Panc1 (cell line): ENCODE results near the gene CNOT1. TPM values are rescaled to one million over a fixed set of nuclear protein-coding genes. Genes with fewer than 3 reads are reported as not detected.
"Not testable (repeated sequence)": the region's sequence is repeated elsewhere in the genome, so short reads cannot be mapped to it uniquely, and the experiment has no call there.

Experiments used
- ATAC-seq: fragments of 200-7000 bp; cut with Tn5 transposase; 2 replicates; pipeline ENCODE4 v1.9.1; 2020; ENCODE audit warnings: mild to moderate bottlenecking, moderate library complexity
- BruUV-seq: library from RNA; stranded (reverse); fragments of 400-500 nt; replicated peaks from 2 replicates; lab custom pipeline; 2021; lab: Mats Ljungman, UMichigan
- CTCF ChIA-PET: fragments of 300-600 bp; sonication (Branson Sonifier 250); formaldehyde crosslinking; loops from one replicate; lab custom pipeline; 2022; ENCODE audit warnings: antibody characterized with exemption; lab: Charles Lee
- POLR2A ChIA-PET: fragments of 300-600 bp; sonication (Branson Sonifier 250); formaldehyde crosslinking; loops from one replicate; lab custom pipeline; 2022; ENCODE audit warnings: antibody characterized with exemption; lab: Charles Lee
- DNase-seq: peaks from one replicate; pipeline ENCODE4 v3.0.0-alpha.2; 2010; ENCODE audit warnings: low read depth, low spot score
- H3K27ac ChIP-seq: 2 replicates; pipeline ENCODE4 v1.5.1; 2011; ENCODE audit warnings: mild to moderate bottlenecking, low read length, inconsistent platforms
- H3K27me3 ChIP-seq: fragments of 200-500 bp; sonication (Bioruptor generic); 2 replicates; pipeline ENCODE4 v1.6.0; 2014; ENCODE audit warnings: low read length, inconsistent platforms; ENCODE audit not compliant: control insufficient read depth, insufficient read depth
- H3K36me3 ChIP-seq: fragments of 200-500 bp; sonication (Bioruptor generic); 2 replicates; pipeline ENCODE4 v1.5.1; 2014; ENCODE audit warnings: inconsistent platforms, mild to moderate bottlenecking, low read length, moderate library complexity; ENCODE audit not compliant: control insufficient read depth, insufficient read depth
- H3K4me1 ChIP-seq: 2 replicates; pipeline ENCODE4 v1.5.1; 2011; ENCODE audit warnings: inconsistent platforms, mild to moderate bottlenecking, low read length, moderate library complexity; ENCODE audit not compliant: control insufficient read depth, insufficient read depth
- H3K4me3 ChIP-seq, 2 experiments: 2 replicates each; pipeline ENCODE4 v1.5.1; 2011 to 2012; ENCODE audit warnings: low read depth in 2 of 2, low read length in 2 of 2, mild to moderate bottlenecking in 2 of 2, inconsistent platforms in 1 of 2, moderate library complexity in 1 of 2
- H3K9me3 ChIP-seq: fragments of 200-500 bp; sonication (Bioruptor generic); 2 replicates; pipeline ENCODE4 v1.5.1; 2014; ENCODE audit warnings: low read depth, mild to moderate bottlenecking, inconsistent platforms, low read length, moderate library complexity; ENCODE audit not compliant: control insufficient read depth, insufficient read depth
- POLR2AphosphoS5 ChIP-seq: IDR thresholded peaks from 2 replicates; pipeline ENCODE4 v1.6.1; 2012; ENCODE audit warnings: mild to moderate bottlenecking, low read depth, low read length, moderate library complexity
- SIN3A ChIP-seq: IDR thresholded peaks from 2 replicates; pipeline ENCODE4 v1.6.1; 2012; ENCODE audit warnings: low read depth, mild to moderate bottlenecking, low read length, moderate library complexity, borderline replicate concordance; ENCODE audit not compliant: insufficient read depth
- TCF7L2 ChIP-seq: IDR thresholded peaks from 2 replicates; pipeline ENCODE4 v1.6.1; 2011; ENCODE audit warnings: mild to moderate bottlenecking, low read depth, low read length, inconsistent platforms
- in situ Hi-C: cut with HindIII; loops from 2 replicates; pipeline ENCODE4 v1.10.0; 2016; ENCODE audit warnings: low sequenced_read_pairs, low pct_unique_long_range_greater_than_20kb
- intact Hi-C: fragments of 100-400 bp; cut with micrococcal nuclease; formaldehyde crosslinking; loops from one replicate; pipeline ENCODE4 v1.10.0; 2022; ENCODE audit not compliant: unreplicated experiment
- total RNA-seq: library from RNA; stranded (reverse); gene quantifications from one replicate; pipeline ENCODE4 v1.2.1, GENCODE V29; 2021; ENCODE audit not compliant: unreplicated experiment
- TF ChIP-seq, protein P1 (sequence below), 2 experiments: IDR thresholded peaks; 2 replicates each; pipeline ENCODE4 v1.6.1; 2011 to 2012; ENCODE audit warnings: low read depth in 2 of 2, control low read depth in 1 of 2, low read length in 1 of 2, mild to moderate bottlenecking in 1 of 2, moderate library complexity in 1 of 2; ENCODE audit not compliant: insufficient read depth in 1 of 2
- TF ChIP-seq, protein P2 (sequence below): fragments of 450-650 bp; IDR thresholded peaks from 2 replicates; pipeline ENCODE4 v1.5.1; 2017; ENCODE audit warnings: mild to moderate bottlenecking

The CNOT1 gene
- total RNA-seq, 1 experiment from 2014 or later: 170 TPM

DNA sequence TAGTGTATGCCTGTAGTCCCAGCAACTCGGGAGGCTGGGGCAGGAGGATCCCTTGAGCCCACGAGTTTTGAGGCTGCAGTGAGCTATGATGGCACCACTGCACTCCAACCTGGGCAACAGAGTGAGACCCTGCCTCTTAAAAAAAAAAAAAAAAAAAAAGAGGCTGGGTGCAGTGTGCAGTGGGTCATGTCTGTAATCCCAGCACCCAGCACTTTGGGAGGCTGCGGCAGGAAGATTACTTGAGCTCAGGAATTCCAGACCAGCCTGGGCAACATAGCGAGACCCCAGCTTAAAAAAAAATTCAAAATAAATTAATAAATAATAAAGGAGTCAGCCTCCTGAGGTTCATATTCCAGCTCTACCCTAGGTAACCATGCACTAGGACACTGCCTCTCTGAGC is 9.6 kb upstream of the CNOT1 start:
- Histone ChIP-seq H3K9me3 (no peaks in the 10 kb centered on the region), H3K4me1 (no peaks in the 10 kb centered on the region), H3K27me3 (no peaks in the 10 kb centered on the region), H3K36me3 (no peaks in the 10 kb centered on the region), H3K27ac (no peak overlapping the region), H3K4me3 (no peak overlapping the region)
- DNase-seq (no peak), ATAC-seq (0 out of 2 replicates have a peak, but pooled peaks have one; percentile 14)
- POLR2A ChIA-PET: no interaction called here
- BruUV-seq: no TSS peak
- CTCF ChIA-PET: no interaction called here
- TF ChIP-seq, protein P1, sequence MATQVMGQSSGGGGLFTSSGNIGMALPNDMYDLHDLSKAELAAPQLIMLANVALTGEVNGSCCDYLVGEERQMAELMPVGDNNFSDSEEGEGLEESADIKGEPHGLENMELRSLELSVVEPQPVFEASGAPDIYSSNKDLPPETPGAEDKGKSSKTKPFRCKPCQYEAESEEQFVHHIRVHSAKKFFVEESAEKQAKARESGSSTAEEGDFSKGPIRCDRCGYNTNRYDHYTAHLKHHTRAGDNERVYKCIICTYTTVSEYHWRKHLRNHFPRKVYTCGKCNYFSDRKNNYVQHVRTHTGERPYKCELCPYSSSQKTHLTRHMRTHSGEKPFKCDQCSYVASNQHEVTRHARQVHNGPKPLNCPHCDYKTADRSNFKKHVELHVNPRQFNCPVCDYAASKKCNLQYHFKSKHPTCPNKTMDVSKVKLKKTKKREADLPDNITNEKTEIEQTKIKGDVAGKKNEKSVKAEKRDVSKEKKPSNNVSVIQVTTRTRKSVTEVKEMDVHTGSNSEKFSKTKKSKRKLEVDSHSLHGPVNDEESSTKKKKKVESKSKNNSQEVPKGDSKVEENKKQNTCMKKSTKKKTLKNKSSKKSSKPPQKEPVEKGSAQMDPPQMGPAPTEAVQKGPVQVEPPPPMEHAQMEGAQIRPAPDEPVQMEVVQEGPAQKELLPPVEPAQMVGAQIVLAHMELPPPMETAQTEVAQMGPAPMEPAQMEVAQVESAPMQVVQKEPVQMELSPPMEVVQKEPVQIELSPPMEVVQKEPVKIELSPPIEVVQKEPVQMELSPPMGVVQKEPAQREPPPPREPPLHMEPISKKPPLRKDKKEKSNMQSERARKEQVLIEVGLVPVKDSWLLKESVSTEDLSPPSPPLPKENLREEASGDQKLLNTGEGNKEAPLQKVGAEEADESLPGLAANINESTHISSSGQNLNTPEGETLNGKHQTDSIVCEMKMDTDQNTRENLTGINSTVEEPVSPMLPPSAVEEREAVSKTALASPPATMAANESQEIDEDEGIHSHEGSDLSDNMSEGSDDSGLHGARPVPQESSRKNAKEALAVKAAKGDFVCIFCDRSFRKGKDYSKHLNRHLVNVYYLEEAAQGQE (IDR thresholded peaks at IDR 0.05; ENCODE audit: insufficient read depth in 1 of 2, low read depth in 2 of 2, low read length in 1 of 2): no peak
- TF ChIP-seq SIN3A (no peak), TCF7L2 (no peak), POLR2AphosphoS5 (no peak)
- TF ChIP-seq, protein P2, sequence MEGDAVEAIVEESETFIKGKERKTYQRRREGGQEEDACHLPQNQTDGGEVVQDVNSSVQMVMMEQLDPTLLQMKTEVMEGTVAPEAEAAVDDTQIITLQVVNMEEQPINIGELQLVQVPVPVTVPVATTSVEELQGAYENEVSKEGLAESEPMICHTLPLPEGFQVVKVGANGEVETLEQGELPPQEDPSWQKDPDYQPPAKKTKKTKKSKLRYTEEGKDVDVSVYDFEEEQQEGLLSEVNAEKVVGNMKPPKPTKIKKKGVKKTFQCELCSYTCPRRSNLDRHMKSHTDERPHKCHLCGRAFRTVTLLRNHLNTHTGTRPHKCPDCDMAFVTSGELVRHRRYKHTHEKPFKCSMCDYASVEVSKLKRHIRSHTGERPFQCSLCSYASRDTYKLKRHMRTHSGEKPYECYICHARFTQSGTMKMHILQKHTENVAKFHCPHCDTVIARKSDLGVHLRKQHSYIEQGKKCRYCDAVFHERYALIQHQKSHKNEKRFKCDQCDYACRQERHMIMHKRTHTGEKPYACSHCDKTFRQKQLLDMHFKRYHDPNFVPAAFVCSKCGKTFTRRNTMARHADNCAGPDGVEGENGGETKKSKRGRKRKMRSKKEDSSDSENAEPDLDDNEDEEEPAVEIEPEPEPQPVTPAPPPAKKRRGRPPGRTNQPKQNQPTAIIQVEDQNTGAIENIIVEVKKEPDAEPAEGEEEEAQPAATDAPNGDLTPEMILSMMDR: no peak
- intact Hi-C loops: no loop called here
- in situ Hi-C loops: no loop called here

DNA sequence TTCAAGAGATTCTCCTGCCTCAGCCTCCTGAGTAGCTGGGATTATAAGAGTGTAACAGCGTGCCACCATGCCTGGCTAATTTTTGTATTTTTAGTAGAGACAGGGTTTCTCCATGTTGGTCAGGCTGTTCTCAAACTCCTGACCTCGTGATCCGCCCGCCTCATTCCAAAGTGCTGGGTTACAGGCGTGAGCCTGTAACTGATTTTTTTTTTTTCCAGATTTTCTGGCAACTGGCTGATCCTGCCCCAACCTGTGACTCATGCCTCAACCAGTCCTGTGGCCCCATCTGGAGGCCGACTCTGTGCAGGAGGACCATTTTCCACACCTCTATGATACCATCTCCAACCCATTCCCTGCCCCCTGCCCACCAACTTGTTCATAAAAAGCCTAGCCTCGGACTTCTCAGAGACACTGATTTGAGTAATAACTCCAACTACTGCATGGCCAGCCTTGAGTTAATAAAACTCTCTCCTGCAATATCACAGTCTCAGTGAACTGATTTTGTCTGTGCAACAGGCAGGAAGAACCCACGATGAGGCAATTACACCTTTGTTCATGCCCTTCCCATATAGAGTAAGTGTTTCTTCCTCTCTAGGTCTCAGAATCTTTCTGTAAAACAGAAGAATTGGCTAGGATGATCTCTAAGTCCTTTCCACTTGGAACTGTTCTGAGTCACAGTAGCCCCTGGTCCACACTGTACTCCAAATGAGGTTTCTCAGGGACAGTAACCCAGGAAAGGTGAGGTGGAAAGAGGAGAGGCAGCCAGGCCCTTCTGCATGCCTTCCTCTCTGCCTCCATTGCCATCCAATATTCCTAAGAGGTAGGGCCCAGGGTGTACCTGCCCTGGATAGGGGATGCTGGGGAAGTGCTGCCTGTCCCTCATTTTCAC is 8.8 kb upstream of the CNOT1 start:
- Histone ChIP-seq H3K9me3 (no peaks in the 10 kb centered on the region), H3K4me3 (no peak overlapping the region), H3K27me3 (no peaks in the 10 kb centered on the region), H3K36me3 (no peaks in the 10 kb centered on the region), H3K27ac (no peak overlapping the region), H3K4me1 (no peaks in the 10 kb centered on the region)
- no TSS peak for BruUV-seq
- TF ChIP-seq SIN3A (no peak), POLR2AphosphoS5 (no peak), TCF7L2 (no peak)
- TF ChIP-seq, protein P2: no peak
- TF ChIP-seq, protein P1 (IDR thresholded peaks at IDR 0.05; ENCODE audit: insufficient read depth in 1 of 2, low read depth in 2 of 2, low read length in 1 of 2): no peak
- in situ Hi-C loops: no loop called here
- ATAC-seq (peak; percentile 84), DNase-seq (no peak)
- intact Hi-C loops: no loop called here
- ChIA-PET POLR2A (no interaction called here), CTCF (interaction anchor here (0.6 kb wide), 1 partner anchor 34 kb away, joined by 6 read pairs; no protein-coding TSS in a partner anchor)

GRCh38 chr16:58637021-58637420 is 7.4 kb upstream of the CNOT1 start:
- H3K4me1 ChIP-seq, intact Hi-C loops, H3K36me3 ChIP-seq, ATAC-seq, DNase-seq, H3K4me3 ChIP-seq, H3K27me3 ChIP-seq, in situ Hi-C loops, BruUV-seq, H3K27ac ChIP-seq, H3K9me3 ChIP-seq: not testable (repeated sequence)
- ChIA-PET POLR2A (interaction anchor here (0.7 kb wide), 1 partner anchor 355 kb away, joined by 4 read pairs; no protein-coding TSS in a partner anchor), CTCF (interaction anchor here (1.0 kb wide), 1 partner anchor 124 kb away, joined by 4 read pairs; no protein-coding TSS in a partner anchor)
